Endothelial cell of umbilical vein (primary cell): Measurements from ENCODE around the gene CYBA. TPM values are rescaled to one million over a fixed set of nuclear protein-coding genes. Genes with fewer than 3 reads are reported as not detected.

Experiments
- BruUV-seq: library from RNA; stranded (reverse); fragments of 400-500 nt; replicated peaks from 2 replicates; lab custom pipeline; 2021; lab: Mats Ljungman, UMichigan
- CTCF ChIA-PET: fragments of 300-600, 350-600 bp; sonication (Branson Sonifier 250); formaldehyde crosslinking; loops from one replicate; lab custom pipeline; 2021; ENCODE audit warnings: antibody characterized with exemption, inconsistent platforms; lab: Charles Lee
- POLR2A ChIA-PET: fragments of 300-600, 350-600 bp; sonication (Branson Sonifier 250); formaldehyde crosslinking; loops from one replicate; lab custom pipeline; 2021; ENCODE audit warnings: antibody characterized with exemption, inconsistent platforms; lab: Charles Lee
- DNase-seq: peaks from one replicate; pipeline ENCODE4 v3.0.0-alpha.2; 2011; ENCODE audit warnings: low read depth, low spot score
- FAIRE-seq: peaks from 2 replicates; lab custom pipeline; 2011; peaks lifted over from hg19 to GRCh38; lab: Jason Lieb, UNC
- H2AFZ ChIP-seq: 2 replicates; pipeline ENCODE4 v1.6.0; 2012; ENCODE audit warnings: low read depth, low read length, control low read depth, inconsistent platforms
- H3K27ac ChIP-seq: 2 replicates; pipeline ENCODE4 v1.5.1; 2011; ENCODE audit warnings: low read depth, mild to moderate bottlenecking, control low read depth, low read length, moderate library complexity; ENCODE audit not compliant: insufficient read depth
- H3K27me3 ChIP-seq, 2 experiments: 2 replicates each; pipeline versions ENCODE4 v1.6.0 to v1.6.1; 2011; ENCODE audit warnings: low read length in 2 of 2, mixed read lengths in 1 of 2; ENCODE audit not compliant: control insufficient read depth in 2 of 2, insufficient read depth in 2 of 2
- H3K36me3 ChIP-seq, 2 experiments: 2 replicates in 1 of 2; 3 replicates in 1 of 2; pipeline ENCODE4 v1.5.1; 2011; ENCODE audit warnings: low read length in 2 of 2, mild to moderate bottlenecking in 1 of 2, moderate library complexity in 1 of 2; ENCODE audit not compliant: control insufficient read depth in 2 of 2, insufficient read depth in 2 of 2; ENCODE audit errors: extremely low read depth in 1 of 2
- H3K4me1 ChIP-seq: 3 replicates; pipeline ENCODE4 v1.5.1; 2011; ENCODE audit warnings: mild to moderate bottlenecking, low read length; ENCODE audit not compliant: control insufficient read depth, insufficient read depth; ENCODE audit errors: extremely low read depth
- H3K4me2 ChIP-seq: 2 replicates; pipeline ENCODE4 v1.6.1; 2011; ENCODE audit warnings: low read length, control low read depth, mixed read lengths; ENCODE audit not compliant: insufficient read depth
- H3K4me3 ChIP-seq, 3 experiments: fragments of 200-600 bp in 1 of 3; sonication (generic), shearing (Covaris generic) in 1 of 3; replicated peaks in 1 of 3; 2 replicates each; pipeline ENCODE4 v1.5.1; 2011 to 2016; ENCODE audit warnings: control low read depth in 3 of 3, low read length in 3 of 3, mild to moderate bottlenecking in 2 of 3, inconsistent platforms in 1 of 3, low read depth in 1 of 3, moderate library complexity in 1 of 3; ENCODE audit not compliant: insufficient read depth in 1 of 3
- H3K79me2 ChIP-seq: 2 replicates; pipeline ENCODE4 v1.6.0; 2012; ENCODE audit warnings: low read length, inconsistent platforms; ENCODE audit not compliant: control insufficient read depth, insufficient read depth
- H3K9ac ChIP-seq: replicated peaks from 2 replicates; pipeline ENCODE3; 2011; ENCODE audit warnings: low read length, control low read depth; ENCODE audit not compliant: insufficient read depth; ENCODE audit errors: extremely low read depth
- H3K9me1 ChIP-seq: replicated peaks from 3 replicates; pipeline ENCODE4 v1.6.0; 2011; ENCODE audit warnings: mild to moderate bottlenecking, low read length; ENCODE audit not compliant: control insufficient read depth, insufficient read depth; ENCODE audit errors: extremely low read depth
- H3K9me3 ChIP-seq: replicated peaks from 2 replicates; pipeline ENCODE4 v1.5.1; 2012; ENCODE audit warnings: low read length, inconsistent platforms; ENCODE audit not compliant: control insufficient read depth, insufficient read depth
- H4K20me1 ChIP-seq: replicated peaks from 2 replicates; pipeline ENCODE3; 2011; ENCODE audit warnings: mild to moderate bottlenecking, low read length; ENCODE audit not compliant: control insufficient read depth, insufficient read depth; ENCODE audit errors: extremely low read depth
- CTCF ChIP-seq, 2 donors: IDR thresholded peaks; 1 replicate in 1 of 2; 2 replicates in 1 of 2; pipeline ENCODE4 v1.5.1; 2011; ENCODE audit warnings: low read length in 2 of 2, mild to moderate bottlenecking in 2 of 2, moderate library complexity in 2 of 2, control low read depth in 1 of 2, inconsistent platforms in 1 of 2, low read depth in 1 of 2; ENCODE audit not compliant: insufficient read depth in 1 of 2; ENCODE audit errors: extremely low read depth in 1 of 2
- EZH2 ChIP-seq: IDR thresholded peaks from 2 replicates; pipeline ENCODE4 v1.6.1; 2012; ENCODE audit warnings: borderline replicate concordance, low read depth, mild to moderate bottlenecking, moderate library complexity, low read length, inconsistent platforms; ENCODE audit not compliant: severe bottlenecking
- FOS ChIP-seq: IDR thresholded peaks from 2 replicates; pipeline ENCODE4 v1.6.1; 2011; ENCODE audit warnings: mild to moderate bottlenecking, low read length, moderate library complexity, borderline replicate concordance; ENCODE audit not compliant: insufficient read depth
- JUN ChIP-seq: IDR thresholded peaks from 2 replicates; pipeline ENCODE4 v1.6.1; 2011; ENCODE audit warnings: borderline replicate concordance, low read depth; ENCODE audit not compliant: insufficient read length, insufficient read depth
- MAX ChIP-seq: IDR thresholded peaks from 2 replicates; pipeline ENCODE4 v1.6.1; 2011; ENCODE audit not compliant: insufficient read depth, insufficient read length
- MYC ChIP-seq: IDR thresholded peaks from one replicate; pipeline ENCODE4 v1.6.1; 2011; ENCODE audit warnings: mild to moderate bottlenecking, low read depth, low read length
- POLR2A ChIP-seq: IDR thresholded peaks from 2 replicates; pipeline ENCODE4 v1.6.1; 2012; ENCODE audit warnings: low read depth, mild to moderate bottlenecking, control low read depth, low read length
- dilution Hi-C: fragments of 300-500 bp; cut with MboI; formaldehyde crosslinking; loops from one replicate; pipeline ENCODE4 v1.15.0; 2019; ENCODE audit warnings: low sequenced_read_pairs; ENCODE audit not compliant: extremely low pct_ligation_motif_present
- intact Hi-C: fragments of 100-400 bp; cut with micrococcal nuclease; formaldehyde crosslinking; loops from one replicate; pipeline ENCODE4 v1.10.0; 2022
- polyA plus RNA-seq, 4 experiments: library from polyadenylated mRNA; depleted of rRNA in 3 of 4; stranded (reverse) in 3 of 4; unstranded in 1 of 4; fragments of >200 nt; gene quantifications; 2 replicates each; pipeline versions ENCODE4 v1.2.1 to v1.2.3, GENCODE V29; 2011 to 2012; ENCODE audit warnings: missing spikeins in 1 of 4
- total RNA-seq: library from RNA; stranded (reverse); gene quantifications from 2 replicates; pipeline ENCODE4 v1.2.3, GENCODE V29; 2021

Gene CYBA
- total and polyA plus RNA-seq, 2 donors (not counting 3 experiments of a cell fraction or from before 2014, with no cell fraction given): 37.0 to 77.3 TPM

GRCh38 chr16:88646345-88647034 lies 4.4 kb downstream of the CYBA start:
- no peaks in the 10 kb centered on the region for H3K79me2 ChIP-seq
- H3K27ac ChIP-seq: no peak overlapping the region
- dilution Hi-C loops: no loop called here
- no peak for FAIRE-seq
- TF ChIP-seq EZH2 (no peak), MAX (no peak), CTCF (IDR thresholded peaks at IDR 0.05; ENCODE audit: extremely low read depth in 1 of 2, insufficient read depth in 1 of 2, low read depth in 1 of 2, low read length in 2 of 2) (no peak), POLR2A (no peak), JUN (no peak), MYC (no peak), FOS (no peak)
- intact Hi-C loops: no loop called here
- H3K4me2 ChIP-seq: no peak overlapping the region
- no peaks in the 10 kb centered on the region for H3K27me3 ChIP-seq
- H3K9me3 ChIP-seq: no peaks in the 10 kb centered on the region
- no peak overlapping the region for H2AFZ ChIP-seq
- no peak overlapping the region for H3K9ac ChIP-seq
- ChIA-PET CTCF (no interaction called here), POLR2A (no interaction called here)
- no peaks in the 10 kb centered on the region for H3K36me3 ChIP-seq
- no peak overlapping the region for H3K4me3 ChIP-seq
- DNase-seq: no peak
- H3K4me1 ChIP-seq: peaks cover 10% of the 10 kb centered on the region
- BruUV-seq: no TSS peak
- no peaks in the 10 kb centered on the region for H3K9me1 ChIP-seq
- no peaks in the 10 kb centered on the region for H4K20me1 ChIP-seq
